ENCODE data around the gene CYTIP.

The CYTIP gene

GRCh38 chr2:157463002-157463401 is 19.1 kb upstream of the CYTIP start:
- DNase-seq (ENCODE audit: low read depth), result no peak

- DNase-seq (ENCODE audit: low read depth), result no peak
Measured at GRCh38 chr2:157460897-157461296, 17.0 kb upstream of the CYTIP start.

GRCh38 chr2:157460384-157460837 is 16.5 kb upstream of the CYTIP start:
- no peak for DNase-seq (ENCODE audit: low read depth)

GRCh38 chr2:157459486-157459885 is 15.6 kb upstream of the CYTIP start:
- no peak for DNase-seq (ENCODE audit: low read depth)

GRCh38 chr2:157447741-157448140 is 3.9 kb upstream of the CYTIP start:
- no peak for DNase-seq (ENCODE audit: low read depth)

DNA sequence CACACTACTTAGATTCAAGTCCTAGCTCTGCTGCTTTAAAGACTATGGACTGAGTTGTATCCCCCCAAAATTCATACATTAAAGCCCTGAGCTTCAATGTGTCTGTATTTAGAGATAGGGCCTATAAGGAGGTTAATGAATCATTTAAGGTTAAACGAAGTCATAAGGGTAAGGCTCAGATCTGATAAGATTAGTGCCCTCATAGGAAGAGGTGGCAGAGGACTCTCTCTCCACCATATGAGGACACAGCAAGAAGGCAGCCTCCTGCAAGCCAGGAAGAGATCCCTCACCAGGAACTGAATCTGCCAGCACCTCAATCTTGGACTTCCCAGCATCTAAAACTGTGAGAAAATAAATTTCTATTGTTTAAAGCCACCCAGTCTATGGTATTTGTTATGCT is 3.1 kb upstream of the CYTIP start:
- no peak for DNase-seq (ENCODE audit: low read depth)

DNA sequence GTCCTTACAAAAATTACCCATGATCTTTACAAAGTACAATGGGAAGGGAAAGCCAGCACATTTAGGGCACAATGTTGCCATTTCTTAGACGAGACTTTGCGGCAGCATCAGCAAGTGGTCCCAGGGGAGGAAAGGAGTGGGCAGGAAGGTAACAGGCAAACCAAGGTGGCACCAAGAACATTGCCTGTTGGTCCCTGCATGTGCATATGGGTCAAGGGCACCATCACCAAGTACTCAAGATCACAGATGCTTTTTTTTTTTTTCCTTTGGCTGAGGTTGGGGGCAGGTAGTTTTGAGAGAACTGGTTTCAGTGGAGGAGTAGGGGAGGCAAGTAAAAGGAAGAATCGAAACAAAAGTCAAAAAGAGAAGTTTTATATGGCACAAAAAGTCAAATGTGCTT is 752 bp upstream of the CYTIP start:
- DNase-seq (ENCODE audit: low read depth), result no peak

DNA sequence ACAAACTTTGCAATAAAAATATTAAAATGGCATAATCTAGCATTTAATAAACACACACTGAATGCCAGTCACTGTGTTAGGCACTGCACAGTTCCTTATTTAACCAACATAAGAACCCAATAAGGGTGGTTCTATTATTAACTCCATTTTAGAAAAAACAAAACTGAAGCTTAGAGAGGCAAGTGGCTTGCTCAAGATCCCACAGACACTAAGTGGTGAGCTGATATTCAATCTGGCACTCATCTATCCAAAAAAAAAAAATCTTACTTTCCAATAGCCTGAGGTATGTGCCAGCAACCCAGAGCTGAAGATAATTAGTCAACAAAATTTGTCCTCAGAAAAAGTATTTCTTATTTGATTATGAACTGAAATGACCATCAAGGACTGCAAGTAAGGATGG is 799 bp downstream of the CYTIP start:
- DNase-seq (ENCODE audit: low read depth), result no peak

DNA sequence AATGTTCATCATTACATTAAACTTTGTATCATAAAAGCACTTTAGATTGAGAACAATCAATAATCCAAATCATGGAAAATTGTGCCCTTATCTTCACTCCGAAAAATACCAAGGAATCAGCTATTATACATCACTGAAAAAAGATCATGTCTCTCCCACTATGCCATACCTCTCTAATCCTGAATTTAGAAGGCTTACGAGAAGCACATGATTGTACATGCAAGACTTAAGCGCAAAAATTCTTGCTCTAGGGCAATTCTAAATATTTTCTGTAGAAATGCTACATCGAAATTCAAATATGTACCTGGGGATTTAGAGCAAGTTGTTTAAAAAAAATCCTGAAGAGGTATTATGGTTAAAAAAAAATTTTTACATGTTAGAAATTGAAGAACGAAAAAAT is 1.3 kb downstream of the CYTIP start:
- DNase-seq (ENCODE audit: low read depth), result no peak

- no peak for DNase-seq (ENCODE audit: low read depth)
Measured at GRCh38 chr2:157442191-157442590, 1.7 kb downstream of the CYTIP start.

GRCh38 chr2:157441072-157441454 is 2.8 kb downstream of the CYTIP start:
- DNase-seq (ENCODE audit: low read depth), result no peak

GRCh38 chr2:157440404-157441071 is 3.4 kb downstream of the CYTIP start:
- DNase-seq (ENCODE audit: low read depth), result no peak

- no peak for DNase-seq (ENCODE audit: low read depth)
Measured at GRCh38 chr2:157439824-157440186, 4.1 kb downstream of the CYTIP start.

DNA sequence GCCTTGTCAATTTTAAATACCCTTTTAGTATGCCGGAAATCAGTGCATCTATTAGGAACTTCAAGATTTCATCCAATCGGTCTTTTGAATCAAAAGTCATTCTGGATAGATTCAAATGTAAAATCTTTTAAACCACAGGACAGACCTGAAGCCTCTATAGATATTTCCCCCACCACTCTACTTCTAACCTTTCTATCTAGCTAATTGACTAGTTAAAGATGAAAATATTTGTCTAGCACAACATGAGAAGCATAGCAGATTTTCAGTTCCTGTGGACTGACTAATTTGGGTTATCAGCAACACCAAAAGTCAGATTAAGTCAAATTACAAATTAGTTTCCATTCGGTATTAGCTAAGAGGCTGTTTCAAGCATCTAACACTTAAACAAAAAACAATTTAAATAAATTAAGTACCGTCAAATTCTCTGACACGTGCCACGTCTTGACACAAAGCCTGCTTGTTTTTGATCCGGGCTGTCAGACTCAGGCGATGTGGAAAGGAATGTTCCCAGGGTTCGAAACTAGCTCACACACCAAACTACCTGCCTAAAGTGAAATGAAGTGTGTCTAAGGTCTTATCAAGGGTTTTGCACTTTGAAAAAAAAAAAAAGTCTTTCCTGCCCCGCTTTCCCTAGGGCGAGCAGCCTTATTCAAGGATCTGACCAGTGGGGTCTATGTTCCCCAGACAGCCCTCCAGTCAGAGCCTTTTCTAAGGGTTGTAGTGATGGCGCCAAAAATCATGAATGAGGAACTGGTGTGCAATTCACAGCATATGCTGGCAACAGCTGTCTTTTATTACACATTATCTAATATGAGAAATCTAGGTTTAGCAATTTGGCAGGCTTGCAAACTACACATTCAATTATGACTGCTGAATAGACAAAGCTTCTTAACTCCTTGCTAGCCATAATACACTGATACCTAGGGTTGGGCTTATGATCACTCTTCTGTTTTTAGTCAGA is 4.7 kb downstream of the CYTIP start:
- DNase-seq (ENCODE audit: low read depth), result no peak

GRCh38 chr2:157433394-157433793 is 10.5 kb downstream of the CYTIP start:
- DNase-seq (ENCODE audit: low read depth), result no peak

GRCh38 chr2:157432475-157433106 is 11.3 kb downstream of the CYTIP start:
- DNase-seq (ENCODE audit: low read depth), result no peak

DNA sequence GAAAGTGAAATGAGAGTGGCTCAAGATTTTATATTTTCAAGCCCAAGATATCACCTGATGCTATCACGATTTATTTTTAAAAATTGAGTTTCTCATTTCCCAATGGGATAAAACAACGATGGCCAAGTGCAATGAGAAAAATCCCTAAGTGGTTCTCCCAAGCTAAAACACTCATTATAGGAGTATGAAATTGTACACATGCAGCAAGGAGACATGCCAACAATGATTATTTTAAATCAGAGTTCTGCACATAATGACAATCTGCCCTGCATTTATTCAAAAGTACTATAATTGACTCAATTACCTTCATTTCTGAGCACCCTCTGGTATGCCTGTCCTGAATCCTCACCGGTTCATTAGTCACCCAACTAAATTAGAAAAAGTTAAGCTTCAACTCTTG is 12.7 kb downstream of the CYTIP start:
- DNase-seq (ENCODE audit: low read depth), result no peak

GRCh38 chr2:157428500-157429175 is 15.3 kb downstream of the CYTIP start:
- DNase-seq (ENCODE audit: low read depth), result no peak

GRCh38 chr2:157427922-157428303 is 16.0 kb downstream of the CYTIP start:
- no peak for DNase-seq (ENCODE audit: low read depth)

DNA sequence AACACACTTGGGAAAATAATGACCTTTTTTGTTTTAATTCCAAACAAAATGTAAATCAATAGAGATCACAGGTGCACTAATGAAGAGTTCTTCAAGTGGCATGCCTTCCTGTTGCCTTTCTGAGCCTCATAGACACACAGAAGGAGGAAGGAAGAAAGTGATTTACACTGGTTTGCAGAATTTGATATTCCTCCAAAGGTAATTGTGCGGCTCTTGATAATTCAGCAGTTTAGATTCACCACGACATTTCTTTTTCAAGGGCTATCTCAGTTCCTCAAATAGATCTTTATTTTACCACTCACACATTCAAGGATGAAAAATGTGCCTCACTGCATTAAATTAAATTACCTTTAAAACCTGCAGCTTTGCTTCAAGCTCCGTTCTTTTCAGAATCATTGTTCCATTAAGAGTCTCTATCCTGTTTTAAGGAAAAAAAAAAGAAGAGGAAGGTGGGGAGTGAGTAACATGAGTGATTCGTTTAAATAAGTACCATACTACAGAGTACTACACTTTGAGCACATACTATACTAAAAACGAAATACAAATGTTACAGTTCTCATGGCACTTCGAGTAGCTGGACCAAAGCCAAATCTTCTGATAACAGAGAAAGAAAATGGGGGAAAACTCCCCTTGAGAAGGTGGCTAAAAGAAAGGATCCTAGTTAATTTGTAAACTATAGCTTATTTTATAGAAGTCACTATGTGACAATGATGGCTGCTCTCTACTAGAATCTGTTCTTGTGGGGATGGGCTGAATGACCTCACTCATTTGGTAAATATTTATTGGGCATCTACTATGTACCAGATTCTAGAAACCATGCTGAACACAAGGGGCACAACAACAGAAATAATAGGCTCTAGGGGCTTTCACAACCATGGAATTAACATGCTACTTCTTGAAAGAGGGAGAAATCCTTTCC is 16.6 kb downstream of the CYTIP start:
- no peak for DNase-seq (ENCODE audit: low read depth)

DNA sequence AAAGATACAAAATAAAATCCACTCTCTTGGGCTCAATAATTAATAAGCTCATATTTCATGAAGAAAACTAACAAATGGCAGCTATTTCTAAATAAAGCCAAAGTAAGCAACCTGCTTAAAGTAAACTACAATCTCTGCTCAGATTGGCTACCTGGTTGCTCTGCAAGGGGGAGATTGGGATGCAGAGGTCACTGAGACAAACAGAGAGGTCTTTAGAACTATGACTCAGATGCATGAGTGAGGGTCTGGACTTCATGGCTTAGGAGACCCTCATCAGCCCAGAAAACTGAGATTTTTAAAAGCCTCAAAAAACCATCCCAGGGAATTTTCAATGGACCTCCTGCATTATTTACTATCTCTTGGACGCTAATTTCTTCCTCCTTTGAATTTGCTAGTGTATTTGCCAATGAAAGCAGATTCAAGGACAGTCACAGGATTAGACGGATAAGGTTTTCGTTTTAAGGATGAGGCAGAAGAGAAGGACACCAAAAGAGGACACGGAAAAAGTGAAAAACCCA is 17.4 kb downstream of the CYTIP start:
- DNase-seq (ENCODE audit: low read depth), result no peak
